GM21367 (cell line): ENCODE data around the gene SLC34A3.
A peak's percentile ranks its signal among the peaks of the same experiment; 100 is the strongest.

Experiments
- ATAC-seq: cut with Tn5 transposase; IDR thresholded peaks from one replicate; pipeline ENCODE4 v1.9.1; 2021; ENCODE audit not compliant: unreplicated experiment

Gene SLC34A3

DNA sequence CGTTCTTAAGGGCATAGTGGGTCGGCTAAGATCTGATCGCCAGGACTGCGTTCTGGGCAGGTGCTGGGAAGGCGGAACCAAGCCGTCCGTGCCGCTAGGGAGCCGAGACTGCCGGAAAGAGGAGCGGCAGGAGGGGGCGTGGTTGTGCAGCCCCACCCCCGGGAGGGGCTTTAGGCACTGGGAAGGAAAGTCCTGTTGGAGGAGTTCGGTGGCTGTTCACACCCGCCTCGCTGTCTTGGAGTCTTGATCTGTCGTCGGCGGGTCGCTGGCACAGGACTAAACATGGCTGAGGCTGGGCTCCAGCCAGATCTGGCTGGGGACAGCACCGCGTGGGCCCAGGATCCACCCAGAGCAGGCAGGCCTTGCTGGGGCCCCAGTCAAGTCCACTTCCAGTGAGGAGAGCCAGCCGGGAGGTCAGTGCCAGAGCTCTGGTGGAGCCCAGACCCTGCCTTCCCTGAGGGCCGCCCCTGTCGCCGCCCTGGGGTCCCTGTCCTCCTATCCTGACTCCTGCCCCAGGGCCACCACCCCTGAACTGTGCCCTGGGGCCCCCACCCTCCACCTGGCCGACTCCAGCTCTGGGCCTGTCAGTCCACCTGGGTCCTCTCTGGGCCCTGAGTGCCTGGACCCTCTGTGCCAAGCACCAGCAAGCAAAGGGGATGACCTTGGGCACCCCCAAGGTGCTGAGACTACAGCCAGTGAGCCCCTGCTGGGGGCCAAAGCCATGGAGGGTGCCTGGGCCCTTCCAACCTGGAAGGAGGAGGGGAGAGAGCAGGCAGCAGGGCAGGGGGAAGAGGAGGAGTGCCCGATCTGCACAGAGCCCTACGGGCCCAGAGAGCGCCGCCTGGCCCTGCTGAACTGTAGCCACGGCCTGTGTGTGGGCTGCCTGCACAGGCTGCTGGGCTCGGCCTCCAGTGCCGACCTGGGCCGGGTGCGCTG, 13.2 kb upstream of the SLC34A3 start:
- ATAC-seq: no peak

DNA sequence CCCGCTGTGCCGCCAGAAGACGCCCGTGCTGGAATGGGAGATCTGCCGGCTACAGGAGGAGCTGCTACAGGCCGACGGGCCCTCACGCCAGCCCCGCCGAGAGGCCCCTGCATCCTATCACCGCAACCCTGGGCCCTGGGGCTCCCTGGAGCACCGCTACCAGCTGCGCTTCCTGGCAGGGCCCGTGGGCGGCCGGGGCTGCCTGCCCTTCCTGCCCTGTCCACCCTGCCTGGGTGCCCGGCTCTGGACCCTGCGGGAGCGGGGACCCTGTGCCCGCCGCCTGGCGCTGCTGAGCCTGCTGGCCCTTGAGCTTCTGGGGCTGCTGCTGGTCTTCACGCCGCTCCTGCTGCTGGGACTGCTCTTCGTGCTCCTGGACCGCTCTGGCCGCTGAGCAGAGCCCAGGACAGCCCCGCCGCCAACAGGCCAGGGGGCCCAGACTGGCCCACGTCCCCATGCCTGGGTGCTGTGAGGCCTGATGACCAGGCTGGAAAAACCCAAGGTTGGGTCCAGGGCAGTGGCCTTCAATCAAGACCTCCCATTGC, 12.4 kb upstream of the SLC34A3 start:
- ATAC-seq: no peak

DNA sequence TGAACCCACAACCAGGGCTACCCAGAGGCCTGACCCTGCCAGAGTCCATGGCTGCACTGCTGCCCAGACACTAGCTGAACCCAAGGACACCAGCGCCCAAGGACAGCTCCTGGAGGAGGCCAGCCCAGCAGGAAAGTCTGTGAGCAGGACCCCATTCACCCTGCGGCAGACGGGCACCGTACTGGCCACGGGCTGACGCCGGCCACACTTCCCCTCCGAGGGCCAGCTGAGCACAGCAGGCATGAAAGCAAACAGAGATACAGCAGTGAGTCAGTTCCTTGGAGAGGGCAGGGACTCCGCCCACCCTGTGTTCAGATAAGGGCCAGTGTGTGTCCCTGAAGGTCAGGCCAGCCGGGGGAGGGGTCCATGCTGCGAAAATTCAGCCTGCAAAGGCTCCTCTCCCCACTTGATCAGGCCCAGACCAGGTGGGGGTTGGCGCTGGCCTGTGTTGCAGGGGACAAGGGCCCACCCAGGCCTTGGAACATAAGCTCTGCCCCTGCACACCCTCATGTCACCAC, 11.9 kb upstream of the SLC34A3 start:
- ATAC-seq: no peak

DNA sequence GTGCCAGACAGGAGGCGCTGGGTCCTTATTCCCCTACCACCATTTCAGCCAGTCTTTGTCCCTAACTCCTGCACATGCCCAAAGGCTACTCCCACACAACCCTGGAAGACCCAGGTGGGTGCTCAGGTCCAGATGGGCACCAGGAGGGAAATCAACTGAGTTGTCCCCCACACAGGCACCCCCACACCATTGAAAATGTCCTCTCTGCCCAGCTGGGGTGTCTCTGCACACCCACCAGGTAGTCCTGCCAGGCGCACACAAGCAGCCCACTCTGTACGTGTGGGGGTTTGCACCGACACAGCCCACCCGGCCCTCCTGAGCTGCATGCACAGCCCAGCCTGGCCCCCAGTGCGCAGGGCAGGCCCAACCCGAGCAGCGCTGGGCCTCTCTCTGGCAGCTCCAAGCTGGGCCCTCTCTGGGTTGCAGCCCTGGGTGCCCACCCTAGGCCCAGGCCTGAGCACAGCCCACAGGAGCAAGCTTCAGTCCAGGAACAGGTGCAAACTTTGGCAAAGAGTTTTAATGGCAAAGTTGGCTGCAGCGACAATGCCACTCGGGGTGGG, 10.9 kb upstream of the SLC34A3 start:
- ATAC-seq: no peak

DNA sequence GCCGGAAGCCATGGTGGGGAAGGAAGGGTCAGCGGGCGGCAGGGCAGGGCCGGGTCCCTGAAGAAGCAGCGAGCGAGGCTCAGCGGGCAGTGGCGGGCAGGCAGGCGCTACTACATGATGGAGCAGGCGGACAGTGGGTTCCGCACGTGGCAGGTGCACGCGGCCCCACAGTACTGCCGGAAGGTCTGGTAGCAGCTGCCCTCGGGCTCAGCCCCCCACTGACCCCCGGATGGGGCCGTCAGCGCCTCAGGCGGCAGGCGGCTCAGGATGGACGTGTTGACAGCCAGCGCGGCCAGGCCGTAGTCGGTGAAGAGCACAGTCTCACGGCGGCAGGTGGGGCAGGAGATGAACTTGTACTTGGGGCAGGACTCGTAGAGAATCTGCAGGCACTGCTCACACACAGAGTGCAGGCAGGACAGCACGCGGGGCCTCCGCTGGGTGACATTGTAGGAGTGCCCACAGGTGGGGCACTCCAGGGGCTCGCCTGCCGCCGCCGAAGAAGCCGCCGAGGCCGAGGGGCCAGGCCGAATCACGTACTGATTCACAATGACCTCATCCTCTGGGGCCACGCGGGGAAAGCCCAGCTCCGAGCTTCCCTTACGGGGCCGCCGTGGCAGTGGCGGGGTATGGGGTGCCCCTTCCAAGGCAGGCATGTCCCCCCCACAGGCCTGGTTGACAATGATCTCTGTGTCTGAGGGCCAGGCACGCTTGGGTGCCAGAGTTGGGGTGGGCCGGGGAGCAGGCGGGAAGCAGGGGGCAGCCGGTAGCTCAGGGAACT, 10.2 kb upstream of the SLC34A3 start:
- no peak for ATAC-seq

DNA sequence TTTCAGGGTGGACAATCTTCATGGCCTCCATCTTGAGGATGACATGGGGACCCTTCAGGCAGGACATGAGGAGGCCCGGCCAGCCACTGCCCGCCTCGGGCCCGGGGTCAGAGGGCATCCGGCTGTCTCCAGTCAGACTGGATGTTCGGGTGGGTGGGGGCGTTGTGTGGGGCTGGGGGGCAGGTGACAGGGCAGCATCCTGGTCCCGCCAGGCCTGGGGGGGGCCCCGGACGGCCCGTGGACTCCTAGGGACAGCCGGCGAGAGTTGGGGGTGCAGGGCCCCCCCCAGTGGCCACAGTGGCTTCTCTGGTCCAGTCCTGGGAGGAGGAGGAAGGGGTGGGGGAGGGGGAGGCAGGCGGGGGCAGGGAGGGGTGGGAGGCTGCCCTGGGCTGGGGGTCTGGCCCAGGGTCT, 9.6 kb upstream of the SLC34A3 start:
- no peak for ATAC-seq

DNA sequence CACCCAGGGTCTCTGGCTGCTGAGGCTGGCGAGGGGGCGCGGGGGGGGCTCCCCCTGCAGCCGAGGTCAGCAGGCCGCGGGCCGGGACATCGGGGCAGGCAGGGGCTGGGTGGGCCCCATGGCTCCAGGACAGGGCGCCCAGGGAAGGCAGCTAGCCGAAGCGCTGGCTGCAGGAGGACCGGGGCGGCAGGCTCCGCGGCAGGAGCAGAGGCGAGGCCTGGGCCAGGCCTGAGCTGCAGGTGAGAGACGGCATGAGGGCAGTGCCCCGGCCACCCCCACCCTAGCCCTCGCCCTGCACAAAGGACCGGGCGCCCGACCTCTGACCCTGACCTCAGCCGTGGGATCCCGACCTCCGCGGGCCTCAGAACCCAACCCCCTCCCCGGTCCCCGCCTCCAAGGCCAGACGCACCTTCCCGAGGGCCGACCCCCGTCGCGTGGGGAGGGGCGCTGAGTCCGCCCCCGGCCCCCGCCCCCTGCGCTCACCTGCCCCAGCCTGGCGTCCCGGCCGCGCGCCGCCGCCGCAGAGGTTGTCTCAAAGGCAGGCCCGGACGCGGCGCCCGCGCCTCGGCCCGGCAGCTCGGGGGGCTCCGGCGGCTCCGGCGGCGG, 9.1 kb upstream of the SLC34A3 start:
- ATAC-seq: no peak

DNA sequence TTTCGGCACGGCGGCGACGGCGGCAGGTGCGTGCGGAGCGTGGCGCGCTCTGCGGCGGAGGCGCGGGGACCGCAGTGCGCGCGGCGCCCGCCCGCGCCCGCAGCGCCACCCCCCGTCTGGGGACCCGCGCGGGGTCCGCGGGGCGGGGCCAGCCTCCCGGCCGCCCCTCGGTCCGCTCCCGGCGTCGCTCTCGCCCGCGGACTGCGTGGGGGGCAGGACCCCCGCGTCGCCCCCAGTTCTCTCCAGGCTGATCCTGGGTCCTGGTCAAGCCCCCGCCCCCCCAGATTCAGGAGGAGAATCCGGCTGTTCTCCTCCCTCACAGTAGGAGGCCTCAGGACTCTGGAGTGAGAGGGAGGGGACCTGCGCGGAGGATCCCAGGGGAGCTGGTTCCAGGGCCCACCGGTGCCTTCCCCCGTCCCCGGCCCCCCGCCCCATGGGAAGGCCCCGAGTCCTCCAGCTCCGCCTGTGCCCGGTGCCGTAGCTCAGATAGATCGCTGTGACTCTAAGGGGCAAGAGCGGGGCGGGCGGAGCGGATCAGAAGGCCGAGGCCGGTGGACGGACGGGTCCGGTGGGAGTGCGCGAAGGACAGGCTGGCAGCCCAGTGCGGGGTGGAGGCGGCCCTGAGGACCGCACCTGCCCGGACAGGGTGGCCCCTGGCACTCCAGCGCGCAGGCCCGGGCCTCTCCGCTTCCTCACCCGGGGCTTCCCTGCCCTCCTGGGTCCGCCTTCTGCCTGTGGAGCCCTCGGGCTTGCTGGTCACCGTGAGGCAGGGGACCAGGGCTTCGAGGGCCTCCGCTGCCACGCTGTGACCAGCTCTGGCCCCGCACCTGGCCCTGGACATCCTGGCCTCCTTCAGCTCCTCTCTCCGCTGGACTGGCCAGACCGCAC, 8.3 kb upstream of the SLC34A3 start, which contains the start of gene RNF208:
TSS of gene RNF208 (minus strand) at position 51 of the 888 bp plus-strand sequence. CDS start 1,028 bp downstream, outside the sequence.
- no peak for ATAC-seq

DNA sequence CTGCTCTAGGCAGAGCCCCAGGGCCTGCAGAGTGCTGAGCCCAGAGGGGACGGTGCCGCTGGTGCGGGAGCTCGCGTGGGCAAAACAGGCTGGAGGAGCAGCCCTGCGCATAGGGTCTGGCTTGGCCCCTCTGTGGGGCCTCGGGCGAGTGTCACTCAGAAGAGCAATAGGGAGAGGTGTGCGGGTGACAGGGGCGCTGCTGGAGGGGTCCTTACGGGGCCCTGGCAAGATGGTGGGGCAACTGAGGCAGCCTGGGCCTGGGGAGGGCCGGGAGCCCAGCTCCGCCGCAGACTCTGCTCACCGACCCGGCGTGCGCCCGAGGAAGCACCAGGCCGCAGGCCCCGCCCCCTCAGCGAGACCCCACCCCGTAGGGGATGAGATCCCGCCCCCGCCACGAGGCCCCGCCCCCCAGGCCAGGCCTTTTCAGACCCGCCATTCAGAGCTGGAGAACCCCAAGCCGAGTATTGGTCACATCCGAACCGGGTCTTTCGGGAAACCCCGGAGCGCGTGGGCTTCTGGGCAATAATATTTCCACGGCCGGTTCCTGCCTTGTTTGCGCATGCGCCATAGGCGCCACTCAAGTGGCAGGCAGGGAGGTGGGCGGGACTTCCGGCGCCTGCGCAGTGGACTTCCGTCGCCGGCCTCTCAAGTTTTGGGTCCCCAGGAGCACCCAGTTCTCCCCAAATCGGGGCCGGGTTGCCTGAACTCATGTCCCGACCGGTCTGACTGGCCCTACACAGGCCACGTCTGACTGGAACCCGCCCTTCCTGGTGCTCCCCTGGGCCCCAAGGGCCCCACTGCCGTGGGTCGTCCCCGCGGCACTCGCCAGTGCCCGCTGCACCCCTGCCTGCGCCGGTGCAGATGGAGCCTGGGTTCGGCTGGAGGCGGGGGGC, 7.4 kb upstream of the SLC34A3 start:
- ATAC-seq: peak; percentile 50

DNA sequence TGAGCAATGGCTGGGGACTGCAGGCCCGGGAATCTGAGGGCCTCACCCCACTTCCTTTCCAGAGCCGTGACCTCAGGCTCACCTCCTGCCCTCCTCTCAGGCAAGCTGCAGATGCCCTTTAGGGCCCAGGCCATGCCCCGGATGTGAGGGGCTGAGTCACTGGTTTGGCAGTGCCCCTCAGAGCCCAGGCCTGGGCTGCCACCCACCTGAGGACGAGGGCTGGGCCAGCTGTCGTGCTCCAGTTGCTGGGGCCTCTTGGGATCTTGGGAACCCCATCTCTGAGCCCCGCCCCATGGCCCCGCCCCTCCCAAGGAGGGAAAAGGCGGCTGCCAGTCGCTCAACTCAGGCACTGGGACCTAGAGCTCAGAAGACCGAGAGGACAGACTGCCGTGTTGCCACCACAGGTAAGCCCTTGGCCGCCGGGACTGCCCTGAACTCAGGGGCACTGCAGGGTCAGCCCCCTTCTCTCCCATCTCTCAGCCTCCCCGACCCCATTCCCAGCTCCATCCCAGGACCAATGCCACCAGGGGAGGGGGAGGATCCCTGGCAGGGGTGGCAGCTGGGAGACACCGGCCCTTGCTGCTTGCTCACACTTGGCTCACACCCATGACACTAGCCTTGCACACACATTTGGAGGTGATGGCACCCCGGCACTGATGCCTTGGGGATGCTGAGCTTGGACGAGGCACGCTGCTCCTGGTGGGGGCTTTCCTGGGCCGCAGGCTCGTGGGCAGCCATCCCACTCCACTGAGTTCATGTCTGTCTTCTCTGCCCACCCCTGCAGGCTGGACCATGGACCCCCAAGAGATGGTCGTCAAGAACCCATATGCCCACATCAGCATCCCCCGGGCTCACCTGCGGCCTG, 5.6 kb upstream of the SLC34A3 start, which contains the start of gene CYSRT1:
TSS of gene CYSRT1 (plus strand) at position 345 of the 865 bp plus-strand sequence. CDS start at position 793, 448 bp downstream.
- ATAC-seq: no peak

DNA sequence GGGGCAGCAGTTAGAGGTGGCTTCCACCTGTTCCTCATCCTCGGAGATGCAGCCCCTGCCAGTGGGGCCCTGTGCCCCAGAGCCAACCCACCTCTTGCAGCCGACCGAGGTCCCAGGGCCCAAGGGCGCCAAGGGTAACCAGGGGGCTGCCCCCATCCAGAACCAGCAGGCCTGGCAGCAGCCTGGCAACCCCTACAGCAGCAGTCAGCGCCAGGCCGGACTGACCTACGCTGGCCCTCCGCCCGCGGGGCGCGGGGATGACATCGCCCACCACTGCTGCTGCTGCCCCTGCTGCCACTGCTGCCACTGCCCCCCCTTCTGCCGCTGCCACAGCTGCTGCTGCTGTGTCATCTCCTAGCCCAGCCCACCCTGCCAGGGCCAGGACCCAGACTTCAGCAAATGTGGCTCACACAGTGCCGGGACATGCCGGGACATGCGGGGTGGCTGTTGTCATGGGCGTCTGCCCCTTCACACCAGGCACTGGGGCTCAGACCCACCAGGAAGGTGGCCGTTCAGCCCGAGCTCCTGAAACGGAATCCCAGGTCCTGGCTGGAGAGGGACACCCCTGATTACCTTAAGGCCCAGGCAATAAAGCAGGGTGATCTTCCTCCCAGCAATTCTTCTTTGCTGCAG, 4.9 kb upstream of the SLC34A3 start:
- no peak for ATAC-seq

DNA sequence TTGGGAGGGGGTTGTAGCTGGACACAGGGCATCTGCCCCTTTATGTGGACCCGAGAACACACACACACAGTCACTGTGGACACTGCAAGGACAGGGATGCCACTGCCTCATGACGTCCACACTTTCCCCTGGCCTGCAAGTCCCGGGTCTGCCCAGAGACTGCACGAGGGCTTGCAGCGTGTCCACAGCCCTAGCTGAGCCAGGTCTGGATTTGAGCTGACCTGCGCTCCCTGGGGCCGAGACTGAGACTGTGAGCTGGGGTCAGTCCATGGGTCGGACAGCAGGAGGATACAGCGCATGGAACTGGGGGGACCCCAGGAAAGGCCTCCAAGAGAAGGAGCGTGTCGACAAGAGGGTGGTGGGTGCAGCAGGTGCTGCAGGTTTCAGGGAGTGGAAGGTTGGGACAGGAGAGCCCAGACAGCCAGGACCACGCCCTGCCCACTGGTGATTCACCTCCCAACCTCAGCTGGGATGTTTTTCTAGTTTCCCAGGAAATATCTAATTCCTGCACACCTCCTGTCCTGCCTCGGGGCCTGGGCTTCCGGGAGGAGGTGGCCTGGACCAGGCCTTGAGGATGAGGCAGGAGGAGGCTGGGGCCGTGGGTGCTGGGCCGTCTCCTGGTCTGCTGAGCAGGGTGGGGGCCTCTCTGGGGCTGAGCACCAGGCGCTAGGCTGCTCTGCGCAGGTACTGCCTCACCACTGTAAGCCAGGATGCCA, 4.2 kb upstream of the SLC34A3 start:
- ATAC-seq: no peak

DNA sequence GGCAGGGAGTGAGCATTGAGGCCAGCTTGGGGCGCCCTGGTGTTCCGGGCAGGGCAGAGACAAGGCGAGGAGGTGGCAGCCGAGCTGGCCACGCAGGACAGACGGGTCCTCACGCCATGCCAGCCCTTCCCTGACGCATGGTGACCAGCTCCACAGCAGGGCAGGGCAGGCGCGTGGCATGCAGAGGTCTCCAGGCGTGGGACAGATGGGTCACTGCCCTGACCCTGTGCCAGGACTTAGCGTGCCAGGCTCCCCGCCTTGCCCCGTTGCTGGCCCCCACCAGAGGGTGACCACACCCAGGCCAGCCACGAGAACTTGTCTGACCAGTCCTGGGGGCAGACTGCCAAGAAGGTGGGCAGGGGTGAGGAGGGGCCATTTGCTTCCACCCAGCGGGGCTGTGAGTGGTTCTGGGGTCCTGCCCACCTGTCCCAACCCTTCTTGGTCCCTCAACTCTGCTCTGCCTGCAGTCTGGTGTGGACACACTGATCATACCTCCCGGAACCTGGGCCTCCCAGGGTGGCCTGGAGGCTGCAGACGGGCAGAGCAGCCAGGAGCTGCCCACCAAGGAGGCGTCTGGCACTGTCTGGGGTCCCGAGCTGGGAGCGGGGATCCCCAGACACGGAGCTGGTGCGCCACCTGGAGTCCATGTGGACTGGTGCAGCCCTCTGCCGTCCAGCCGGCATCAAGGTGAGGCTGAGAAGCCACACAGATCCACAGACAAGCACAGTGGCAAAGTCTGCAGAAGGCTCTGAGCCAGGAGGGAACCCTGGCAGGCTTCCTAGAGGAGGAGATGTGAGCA, 3.4 kb upstream of the SLC34A3 start, which contains the start of gene RNF224:
TSS of gene RNF224 (plus strand) at position 449 of the 799 bp plus-strand sequence. CDS start 834 bp downstream, outside the sequence.
- no peak for ATAC-seq

DNA sequence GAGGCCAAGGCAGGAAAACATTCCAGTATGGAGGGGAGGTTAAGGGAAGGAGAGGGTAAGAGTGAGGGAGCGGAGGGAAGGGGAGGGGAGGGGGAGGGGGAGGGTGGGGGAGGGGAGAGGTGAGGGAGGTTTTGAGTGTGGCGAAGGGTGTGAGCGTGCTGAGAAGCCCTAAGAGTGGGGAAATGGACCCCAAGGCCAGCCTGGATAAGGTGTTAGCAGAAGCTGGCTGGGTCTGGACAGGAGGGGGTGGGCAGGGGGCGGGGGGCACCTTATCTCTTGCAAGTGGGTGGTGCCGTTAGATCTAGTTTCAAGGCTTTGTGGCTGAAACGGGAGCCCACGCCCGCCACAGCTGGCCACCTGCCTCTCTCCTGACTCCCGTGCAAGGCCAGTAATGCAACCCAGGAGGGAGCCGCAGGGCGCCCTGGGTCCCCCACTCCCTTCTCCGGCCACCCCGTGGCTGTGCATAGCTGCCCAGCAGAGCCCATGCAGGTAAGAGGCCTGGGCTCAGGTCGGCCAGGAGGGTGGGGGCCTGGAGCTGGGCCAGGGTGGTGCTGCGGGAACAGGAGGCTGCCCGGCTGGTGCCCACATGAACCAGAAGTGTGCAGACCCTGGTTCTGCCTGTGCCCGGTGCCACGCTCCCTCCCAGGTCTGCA, 2.7 kb upstream of the SLC34A3 start:
- no peak for ATAC-seq

DNA sequence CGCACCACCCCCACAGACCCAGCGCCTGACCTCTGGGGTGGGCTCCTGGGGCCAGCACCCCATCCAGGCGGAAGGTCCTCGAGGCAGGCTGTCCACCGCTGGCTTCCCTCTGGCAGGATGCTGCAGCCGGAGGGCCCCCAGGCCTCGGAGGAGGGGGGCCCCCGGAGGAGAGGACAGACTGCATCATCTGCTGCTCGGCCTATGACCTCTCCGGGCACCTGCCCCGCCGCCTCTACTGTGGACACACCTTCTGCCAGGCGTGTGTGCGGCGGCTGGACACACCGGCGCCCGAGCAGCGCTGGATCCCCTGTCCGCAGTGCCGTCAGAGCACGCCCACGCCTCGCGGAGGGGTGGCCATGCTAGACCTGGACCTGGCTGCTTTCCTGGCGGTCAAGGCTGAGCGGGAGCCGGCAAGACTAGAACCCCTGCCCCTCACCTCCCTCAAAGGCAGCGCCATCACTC, 2.2 kb upstream of the SLC34A3 start:
- ATAC-seq: no peak
